Panc1 (cell line): ENCODE measurements around the gene LSM12. TPM values are rescaled to one million over a fixed set of nuclear protein-coding genes. Genes with fewer than 3 reads are reported as not detected.

Experiments
- ATAC-seq: fragments of 200-7000 bp; cut with Tn5 transposase; 2 replicates; pipeline ENCODE4 v1.9.1; 2020; ENCODE audit warnings: mild to moderate bottlenecking, moderate library complexity
- BruUV-seq: library from RNA; stranded (reverse); fragments of 400-500 nt; replicated peaks from 2 replicates; lab custom pipeline; 2021; lab: Mats Ljungman, UMichigan
- CTCF ChIA-PET: fragments of 300-600 bp; sonication (Branson Sonifier 250); formaldehyde crosslinking; loops from one replicate; lab custom pipeline; 2022; ENCODE audit warnings: antibody characterized with exemption; lab: Charles Lee
- POLR2A ChIA-PET: fragments of 300-600 bp; sonication (Branson Sonifier 250); formaldehyde crosslinking; loops from one replicate; lab custom pipeline; 2022; ENCODE audit warnings: antibody characterized with exemption; lab: Charles Lee
- DNase-seq: peaks from one replicate; pipeline ENCODE4 v3.0.0-alpha.2; 2010; ENCODE audit warnings: low read depth, low spot score
- H3K27ac ChIP-seq: 2 replicates; pipeline ENCODE4 v1.5.1; 2011; ENCODE audit warnings: mild to moderate bottlenecking, low read length, inconsistent platforms
- H3K27me3 ChIP-seq: fragments of 200-500 bp; sonication (Bioruptor generic); 2 replicates; pipeline ENCODE4 v1.6.0; 2014; ENCODE audit warnings: low read length, inconsistent platforms; ENCODE audit not compliant: control insufficient read depth, insufficient read depth
- H3K36me3 ChIP-seq: fragments of 200-500 bp; sonication (Bioruptor generic); 2 replicates; pipeline ENCODE4 v1.5.1; 2014; ENCODE audit warnings: inconsistent platforms, mild to moderate bottlenecking, low read length, moderate library complexity; ENCODE audit not compliant: control insufficient read depth, insufficient read depth
- H3K4me1 ChIP-seq: 2 replicates; pipeline ENCODE4 v1.5.1; 2011; ENCODE audit warnings: inconsistent platforms, mild to moderate bottlenecking, low read length, moderate library complexity; ENCODE audit not compliant: control insufficient read depth, insufficient read depth
- H3K4me3 ChIP-seq, 2 experiments: 2 replicates each; pipeline ENCODE4 v1.5.1; 2011 to 2012; ENCODE audit warnings: low read depth in 2 of 2, low read length in 2 of 2, mild to moderate bottlenecking in 2 of 2, inconsistent platforms in 1 of 2, moderate library complexity in 1 of 2
- H3K9me3 ChIP-seq: fragments of 200-500 bp; sonication (Bioruptor generic); 2 replicates; pipeline ENCODE4 v1.5.1; 2014; ENCODE audit warnings: low read depth, mild to moderate bottlenecking, inconsistent platforms, low read length, moderate library complexity; ENCODE audit not compliant: control insufficient read depth, insufficient read depth
- CTCF ChIP-seq: fragments of 450-650 bp; IDR thresholded peaks from 2 replicates; pipeline ENCODE4 v1.5.1; 2017; ENCODE audit warnings: mild to moderate bottlenecking
- POLR2AphosphoS5 ChIP-seq: IDR thresholded peaks from 2 replicates; pipeline ENCODE4 v1.6.1; 2012; ENCODE audit warnings: mild to moderate bottlenecking, low read depth, low read length, moderate library complexity
- REST ChIP-seq, 2 experiments: IDR thresholded peaks; 2 replicates each; pipeline ENCODE4 v1.6.1; 2011 to 2012; ENCODE audit warnings: low read depth in 2 of 2, control low read depth in 1 of 2, low read length in 1 of 2, mild to moderate bottlenecking in 1 of 2, moderate library complexity in 1 of 2; ENCODE audit not compliant: insufficient read depth in 1 of 2
- SIN3A ChIP-seq: IDR thresholded peaks from 2 replicates; pipeline ENCODE4 v1.6.1; 2012; ENCODE audit warnings: low read depth, mild to moderate bottlenecking, low read length, moderate library complexity, borderline replicate concordance; ENCODE audit not compliant: insufficient read depth
- TCF7L2 ChIP-seq: IDR thresholded peaks from 2 replicates; pipeline ENCODE4 v1.6.1; 2011; ENCODE audit warnings: mild to moderate bottlenecking, low read depth, low read length, inconsistent platforms
- in situ Hi-C: cut with HindIII; loops from 2 replicates; pipeline ENCODE4 v1.10.0; 2016; ENCODE audit warnings: low sequenced_read_pairs, low pct_unique_long_range_greater_than_20kb
- intact Hi-C: fragments of 100-400 bp; cut with micrococcal nuclease; formaldehyde crosslinking; loops from one replicate; pipeline ENCODE4 v1.10.0; 2022; ENCODE audit not compliant: unreplicated experiment
- total RNA-seq: library from RNA; stranded (reverse); gene quantifications from one replicate; pipeline ENCODE4 v1.2.1, GENCODE V29; 2021; ENCODE audit not compliant: unreplicated experiment

LSM12 gene
- total RNA-seq, 1 experiment from 2014 or later, result 73.0 TPM

GRCh38 chr17:44029736-44030135 lies 36.7 kb downstream of the LSM12 start:
- ATAC-seq (no peak), DNase-seq (no peak)
- H3K4me3 ChIP-seq, result no peak overlapping the region
- CTCF ChIA-PET, result no interaction called here
- TF ChIP-seq TCF7L2 (no peak), REST (IDR thresholded peaks at IDR 0.05; ENCODE audit: insufficient read depth in 1 of 2, low read depth in 2 of 2, low read length in 1 of 2) (no peak), CTCF (no peak), SIN3A (no peak), POLR2AphosphoS5 (no peak)
- H3K4me1 ChIP-seq, result no peaks in the 10 kb centered on the region
- TSS peak; percentile 39 for BruUV-seq
- in situ Hi-C loops, result no loop called here
- H3K27me3 ChIP-seq, result no peaks in the 10 kb centered on the region
- no peaks in the 10 kb centered on the region for H3K9me3 ChIP-seq
- POLR2A ChIA-PET, result interaction anchor here (0.6 kb wide), 1 partner anchor 17 kb away, joined by 6 read pairs; no protein-coding TSS in a partner anchor
- peaks cover 6% of the 10 kb centered on the region; the same call in 1 of the 2 replicates for H3K36me3 ChIP-seq
- intact Hi-C loops, result no loop called here
- H3K27ac ChIP-seq, result no peak overlapping the region

GRCh38 chr17:44024853-44025252 lies 41.6 kb downstream of the LSM12 start:
- H3K4me1 ChIP-seq, result no peaks in the 10 kb centered on the region
- DNase-seq, result no peak
- no TSS peak for BruUV-seq
- H3K4me3 ChIP-seq, result no peak overlapping the region
- POLR2A ChIA-PET, result no interaction called here
- H3K27ac ChIP-seq, result no peak overlapping the region
- no peaks in the 10 kb centered on the region for H3K27me3 ChIP-seq
- CTCF ChIA-PET, result no interaction called here
- intact Hi-C loops, result no loop called here
- no peaks in the 10 kb centered on the region for H3K9me3 ChIP-seq
- TF ChIP-seq POLR2AphosphoS5 (no peak), CTCF (no peak)
- no peaks in the 10 kb centered on the region for H3K36me3 ChIP-seq
- ATAC-seq, result no peak
- in situ Hi-C loops, result no loop called here
